GM18526 (cell line): ENCODE measurements around the gene GSTM5.

ENCODE experiments used
- POLR2A ChIP-seq: IDR thresholded peaks from 3 replicates; pipeline ENCODE4 v1.6.1; 2011; ENCODE audit not compliant: insufficient read length; ENCODE audit errors: extremely low read depth

Gene GSTM5

GRCh38 chr1:109713636-109714035 lies 1.6 kb downstream of the GSTM5 start:
- TF ChIP-seq POLR2A = no peak

GRCh38 chr1:109714661-109715372 lies 2.8 kb downstream of the GSTM5 start:
- TF ChIP-seq POLR2A = no peak

- no peak for TF ChIP-seq POLR2A
Measured at GRCh38 chr1:109716121-109716520, 4.1 kb downstream of the GSTM5 start.

- no peak for TF ChIP-seq POLR2A
Measured at GRCh38 chr1:109716570-109717090, 4.6 kb downstream of the GSTM5 start.

- no peak for TF ChIP-seq POLR2A
Measured at GRCh38 chr1:109717729-109718128, 5.7 kb downstream of the GSTM5 start.

GRCh38 chr1:109718495-109718894 lies 6.4 kb downstream of the GSTM5 start:
- no peak for TF ChIP-seq POLR2A

- TF ChIP-seq POLR2A = no peak
Measured at GRCh38 chr1:109719337-109719837, 7.3 kb downstream of the GSTM5 start.

GRCh38 chr1:109721042-109721441 lies 9.0 kb downstream of the GSTM5 start:
- no peak for TF ChIP-seq POLR2A

GRCh38 chr1:109721971-109722370 lies 9.9 kb downstream of the GSTM5 start:
- no peak for TF ChIP-seq POLR2A

GRCh38 chr1:109722908-109723691 lies 11.0 kb downstream of the GSTM5 start:
- TF ChIP-seq POLR2A = no peak

- TF ChIP-seq POLR2A = no peak
Measured at GRCh38 chr1:109724933-109725332, 12.9 kb downstream of the GSTM5 start.

- TF ChIP-seq POLR2A = no peak
Measured at GRCh38 chr1:109725510-109725909, 13.5 kb downstream of the GSTM5 start.

- TF ChIP-seq POLR2A = no peak
Measured at GRCh38 chr1:109726007-109726406, 14.0 kb downstream of the GSTM5 start.

- no peak for TF ChIP-seq POLR2A
Measured at GRCh38 chr1:109726728-109727373, 14.8 kb downstream of the GSTM5 start.

- no peak for TF ChIP-seq POLR2A
Measured at GRCh38 chr1:109728870-109729269, 16.8 kb downstream of the GSTM5 start.

GRCh38 chr1:109730666-109731065 lies 18.6 kb downstream of the GSTM5 start:
- no peak for TF ChIP-seq POLR2A
